H9 (cell line): ENCODE results near the gene AMOTL1. TPM values are rescaled to one million over a fixed set of nuclear protein-coding genes. Genes with fewer than 3 reads are reported as not detected.

Experiments
- DNase-seq: peaks from one replicate; pipeline ENCODE4 v3.0.0-alpha.2; 2017
- H2AFZ ChIP-seq: one replicate; pipeline ENCODE4 v1.6.1; 2013; ENCODE audit warnings: mild to moderate bottlenecking, low read length, control low read depth, moderate library complexity
- H2AK5ac ChIP-seq: 2 replicates; pipeline ENCODE4 v1.6.1; 2013; ENCODE audit warnings: low read length, control low read depth, mixed read lengths; ENCODE audit not compliant: insufficient read length
- H2BK120ac ChIP-seq: one replicate; pipeline ENCODE4 v1.6.1; 2013; ENCODE audit warnings: low read depth, mild to moderate bottlenecking, low read length, control low read depth, inconsistent platforms; ENCODE audit not compliant: poor library complexity, severe bottlenecking
- H2BK12ac ChIP-seq: 2 replicates; pipeline ENCODE4 v1.6.1; 2013; ENCODE audit warnings: low read length, control low read depth, mixed read lengths, low read depth; ENCODE audit not compliant: insufficient read length
- H2BK15ac ChIP-seq: 2 replicates; pipeline ENCODE4 v1.6.1; 2013; ENCODE audit warnings: low read depth, low read length, control low read depth
- H2BK20ac ChIP-seq: one replicate; pipeline ENCODE4 v1.6.1; 2013; ENCODE audit warnings: low read depth, mild to moderate bottlenecking, low read length, control low read depth, inconsistent platforms; ENCODE audit not compliant: poor library complexity, severe bottlenecking
- H2BK5ac ChIP-seq: 2 replicates; pipeline ENCODE4 v1.6.1; 2013; ENCODE audit warnings: low read length, control low read depth, mixed read lengths; ENCODE audit not compliant: insufficient read length
- H3K14ac ChIP-seq: 2 replicates; pipeline ENCODE4 v1.6.1; 2013; ENCODE audit warnings: low read length, control low read depth; ENCODE audit not compliant: insufficient read depth
- H3K18ac ChIP-seq: 2 replicates; pipeline ENCODE4 v1.6.1; 2013; ENCODE audit warnings: low read depth, mild to moderate bottlenecking, mixed read lengths, low read length, control low read depth; ENCODE audit not compliant: insufficient read length
- H3K23ac ChIP-seq: 2 replicates; pipeline ENCODE4 v1.6.1; 2013; ENCODE audit warnings: low read length, control low read depth, mixed read lengths, low read depth; ENCODE audit not compliant: insufficient read length
- H3K23me2 ChIP-seq: 2 replicates; pipeline ENCODE4 v1.6.1; 2013; ENCODE audit warnings: low read depth, mild to moderate bottlenecking, mixed read lengths, low read length, control low read depth; ENCODE audit not compliant: insufficient read length, poor library complexity, severe bottlenecking
- H3K27ac ChIP-seq: 2 replicates; pipeline ENCODE4 v1.5.1; 2013; ENCODE audit warnings: low read length, control low read depth, mixed read lengths, low read depth; ENCODE audit not compliant: insufficient read length
- H3K27me3 ChIP-seq: 2 replicates; pipeline ENCODE4 v1.6.1; 2013; ENCODE audit warnings: low read length, control low read depth, inconsistent platforms; ENCODE audit not compliant: insufficient read depth
- H3K4ac ChIP-seq: 2 replicates; pipeline ENCODE4 v1.6.1; 2013; ENCODE audit warnings: low read depth, mild to moderate bottlenecking, control low read depth, inconsistent platforms, low read length, moderate library complexity
- H3K4me1 ChIP-seq: 2 replicates; pipeline ENCODE4 v1.6.1; 2013; ENCODE audit warnings: low read length, control low read depth, inconsistent platforms; ENCODE audit not compliant: insufficient read depth
- H3K4me2 ChIP-seq: 2 replicates; pipeline ENCODE4 v1.6.1; 2013; ENCODE audit warnings: low read length, control low read depth, mixed read lengths; ENCODE audit not compliant: insufficient read length, insufficient read depth
- H3K56ac ChIP-seq: 2 replicates; pipeline ENCODE4 v1.6.1; 2013; ENCODE audit warnings: low read depth, mild to moderate bottlenecking, mixed read lengths, low read length, control low read depth; ENCODE audit not compliant: insufficient read length
- H3K79me1 ChIP-seq: 2 replicates; pipeline ENCODE4 v1.6.1; 2013; ENCODE audit warnings: low read depth, mild to moderate bottlenecking, moderate library complexity, low read length, control low read depth, inconsistent platforms; ENCODE audit not compliant: insufficient read depth, poor library complexity, severe bottlenecking
- H3K79me2 ChIP-seq: 2 replicates; pipeline ENCODE4 v1.6.1; 2013; ENCODE audit warnings: low read length, control low read depth, inconsistent platforms; ENCODE audit not compliant: insufficient read depth
- H3K9ac ChIP-seq: 2 replicates; pipeline ENCODE4 v1.6.1; 2013; ENCODE audit warnings: low read length, control low read depth, mixed read lengths; ENCODE audit not compliant: insufficient read length; ENCODE audit errors: extremely low read depth
- H3K9me3 ChIP-seq: one replicate; pipeline ENCODE4 v1.6.1; 2013; ENCODE audit warnings: low read depth, low read length, inconsistent platforms; ENCODE audit not compliant: control insufficient read depth
- H3T11ph ChIP-seq: one replicate; pipeline ENCODE4 v1.6.1; 2013; ENCODE audit warnings: mild to moderate bottlenecking, low read length, control low read depth, inconsistent platforms
- H4K20me1 ChIP-seq: one replicate; pipeline ENCODE4 v1.6.1; 2013; ENCODE audit not compliant: control insufficient read depth, insufficient read length, insufficient read depth
- H4K5ac ChIP-seq: 2 replicates; pipeline ENCODE4 v1.6.1; 2013; ENCODE audit warnings: low read depth, mild to moderate bottlenecking, mixed read lengths, low read length, control low read depth; ENCODE audit not compliant: insufficient read length
- H4K8ac ChIP-seq: replicated peaks from 2 replicates; pipeline ENCODE4 v1.6.1; 2013; ENCODE audit warnings: low read length, control low read depth, mixed read lengths, low read depth; ENCODE audit not compliant: insufficient read length
- H4K91ac ChIP-seq: 2 replicates; pipeline ENCODE4 v1.6.1; 2013; ENCODE audit warnings: low read depth, mild to moderate bottlenecking, moderate library complexity, mixed read lengths, low read length, control low read depth; ENCODE audit not compliant: insufficient read length
- H3K27ac Mint-ChIP-seq, 3 experiments: 2 replicates in 2 of 3; 3 replicates in 1 of 3; pipeline ENCODE4 v1.8.0; 2020 to 2021; ENCODE audit warnings: mixed read lengths in 3 of 3, mild to moderate bottlenecking in 1 of 3, moderate library complexity in 1 of 3
- H3K27me3 Mint-ChIP-seq: 2 replicates; pipeline ENCODE4 v1.8.0; 2021; ENCODE audit warnings: low read depth, mild to moderate bottlenecking, moderate library complexity, mixed read lengths
- H3K36me3 Mint-ChIP-seq, 3 experiments: 2 replicates in 2 of 3; 3 replicates in 1 of 3; pipeline ENCODE4 v1.8.0; 2020 to 2021; ENCODE audit warnings: low read depth in 3 of 3, mixed read lengths in 3 of 3; ENCODE audit not compliant: insufficient read depth in 1 of 3
- H3K4me1 Mint-ChIP-seq, 2 experiments: 2 replicates each; pipeline ENCODE4 v1.8.0; 2020; ENCODE audit warnings: mixed read lengths in 2 of 2
- H3K4me3 Mint-ChIP-seq, 2 experiments: 2 replicates in 1 of 2; 3 replicates in 1 of 2; pipeline ENCODE4 v1.8.0; 2020 to 2021; ENCODE audit warnings: mild to moderate bottlenecking in 2 of 2, mixed read lengths in 2 of 2, moderate library complexity in 1 of 2
- H3K9me3 Mint-ChIP-seq, 2 experiments: 2 replicates in 1 of 2; 3 replicates in 1 of 2; pipeline ENCODE4 v1.8.0; 2020; ENCODE audit warnings: mild to moderate bottlenecking in 2 of 2, mixed read lengths in 2 of 2, moderate library complexity in 1 of 2
- CTCF ChIP-seq: fragments of 200-600 bp; sonication (generic); conservative IDR thresholded peaks from 3 replicates; pipeline ENCODE4 v1.8.0; 2021; ENCODE audit warnings: antibody characterized with exemption, mild to moderate bottlenecking
- WGBS: extraction: QIAGEN DNeasy Blood & Tissue Kit; methylation state at CpG from one replicate; pipeline ENCODE4 v1.1.7; 2013; ENCODE audit warnings: missing lambda C conversion rate, low lambda C conversion rate, mixed read lengths; ENCODE audit not compliant: insufficient read length; ENCODE audit errors: extremely low coverage; 5-methylcytosine and 5-hydroxymethylcytosine counted together
- total RNA-seq: library from RNA; stranded (reverse); gene quantifications from 2 replicates; pipeline ENCODE4 v1.2.1, GENCODE V29; 2021

AMOTL1 gene
- total RNA-seq, 1 experiment from 2014 or later, result 18.5 TPM

GRCh38 chr11:94907226-94907625 lies 139.1 kb downstream of the AMOTL1 start:
- Histone ChIP-seq H3K56ac (no peak overlapping the region), H4K5ac (no peak overlapping the region), H2BK15ac (no peak overlapping the region), H3K14ac (no peak overlapping the region), H2BK120ac (no peak overlapping the region), H2AK5ac (no peak overlapping the region), H3K9ac (no peak overlapping the region), H4K8ac (no peak overlapping the region), H3K23me2 (no peaks in the 10 kb centered on the region), H3K27me3 (no peaks in the 10 kb centered on the region), H3T11ph (no peak overlapping the region), H2AFZ (no peak overlapping the region), H3K27ac (no peak overlapping the region), H3K18ac (no peak overlapping the region), H2BK20ac (no peak overlapping the region), H4K91ac (no peak overlapping the region), H3K9me3 (no peaks in the 10 kb centered on the region), H3K4me2 (no peak overlapping the region), H3K79me2 (no peaks in the 10 kb centered on the region), H2BK12ac (no peak overlapping the region), H3K23ac (no peak overlapping the region), H4K20me1 (no peaks in the 10 kb centered on the region), H2BK5ac (no peak overlapping the region), H3K4ac (no peak overlapping the region), H3K4me1 (no peaks in the 10 kb centered on the region), H3K79me1 (no peaks in the 10 kb centered on the region)
- no peak for TF ChIP-seq CTCF
- no peak overlapping the region for H3K4me3 Mint-ChIP-seq
- no peak overlapping the region for H3K27ac Mint-ChIP-seq
- H3K4me1 Mint-ChIP-seq, result no peaks in the 10 kb centered on the region
- WGBS, result no CpG with 5 or more reads among the region's 2 CpGs
- DNase-seq, result no peak
- no peaks in the 10 kb centered on the region for H3K36me3 Mint-ChIP-seq
- no peaks in the 10 kb centered on the region; a peak in 2 of 5 replicates for H3K9me3 Mint-ChIP-seq
- H3K27me3 Mint-ChIP-seq, result peaks cover 4% of the 10 kb centered on the region; the same call in 1 of the 2 replicates
